ENCODE results near the gene ST3GAL2. TPM values are rescaled to one million over a fixed set of nuclear protein-coding genes. Genes with fewer than 3 reads are reported as not detected.
A peak's percentile ranks its signal among the peaks of the same experiment; 100 is the strongest.
"Not testable (repeated sequence)": the region's sequence is repeated elsewhere in the genome, so short reads cannot be mapped to it uniquely, and the experiment has no call there.

The ST3GAL2 gene
- total and polyA plus RNA-seq, 5 donors from 2014 or later, result 10.5 to 22.1 (median 17.3) TPM

DNA sequence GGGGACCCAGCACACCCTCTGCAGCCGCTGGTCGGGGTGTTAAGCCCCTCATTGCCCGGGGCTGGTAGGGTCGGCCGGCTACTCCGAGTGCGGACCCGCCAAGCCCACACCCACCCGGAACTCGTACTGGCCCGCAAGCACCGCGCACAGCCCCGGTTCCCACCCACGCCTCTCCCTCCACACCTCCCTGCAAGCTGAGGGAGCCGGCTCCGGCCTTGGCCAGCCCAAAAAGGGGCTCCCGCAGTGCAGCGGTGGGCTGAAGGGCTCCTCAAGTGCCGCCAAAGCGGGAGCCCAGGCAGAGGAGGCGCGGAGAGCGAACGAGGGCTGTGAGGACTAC lies 12.1 kb upstream of the ST3GAL2 start:
- H3K4me1 ChIP-seq (ENCODE audit: control insufficient read depth, insufficient read depth, low read length, poor library complexity, severe bottlenecking), result peaks cover 17% of the 10 kb centered on the region
- not testable (repeated sequence) for H3K27me3 ChIP-seq (ENCODE audit: control insufficient read depth, insufficient read depth, low read length); H3K36me3 Mint-ChIP-seq; H3K4me3 Mint-ChIP-seq; H3K9me3 ChIP-seq (ENCODE audit: control insufficient read depth in 2 of 2, low read length in 2 of 2); H3K27me3 Mint-ChIP-seq; ATAC-seq (ENCODE audit: low read depth in 2 of 2); H3K36me3 ChIP-seq (ENCODE audit: control insufficient read depth, insufficient read depth, low read length); H3K27ac Mint-ChIP-seq; H3K27ac ChIP-seq (ENCODE audit: insufficient read depth, low read length, poor library complexity, severe bottlenecking); H3K9me3 Mint-ChIP-seq; H3K4me3 ChIP-seq (ENCODE audit: low read depth, low read length); DNase-seq
- H3K4me1 Mint-ChIP-seq, result peaks cover 10 to 33% (median 19%) of the 10 kb centered on the region in 4 donors

DNA sequence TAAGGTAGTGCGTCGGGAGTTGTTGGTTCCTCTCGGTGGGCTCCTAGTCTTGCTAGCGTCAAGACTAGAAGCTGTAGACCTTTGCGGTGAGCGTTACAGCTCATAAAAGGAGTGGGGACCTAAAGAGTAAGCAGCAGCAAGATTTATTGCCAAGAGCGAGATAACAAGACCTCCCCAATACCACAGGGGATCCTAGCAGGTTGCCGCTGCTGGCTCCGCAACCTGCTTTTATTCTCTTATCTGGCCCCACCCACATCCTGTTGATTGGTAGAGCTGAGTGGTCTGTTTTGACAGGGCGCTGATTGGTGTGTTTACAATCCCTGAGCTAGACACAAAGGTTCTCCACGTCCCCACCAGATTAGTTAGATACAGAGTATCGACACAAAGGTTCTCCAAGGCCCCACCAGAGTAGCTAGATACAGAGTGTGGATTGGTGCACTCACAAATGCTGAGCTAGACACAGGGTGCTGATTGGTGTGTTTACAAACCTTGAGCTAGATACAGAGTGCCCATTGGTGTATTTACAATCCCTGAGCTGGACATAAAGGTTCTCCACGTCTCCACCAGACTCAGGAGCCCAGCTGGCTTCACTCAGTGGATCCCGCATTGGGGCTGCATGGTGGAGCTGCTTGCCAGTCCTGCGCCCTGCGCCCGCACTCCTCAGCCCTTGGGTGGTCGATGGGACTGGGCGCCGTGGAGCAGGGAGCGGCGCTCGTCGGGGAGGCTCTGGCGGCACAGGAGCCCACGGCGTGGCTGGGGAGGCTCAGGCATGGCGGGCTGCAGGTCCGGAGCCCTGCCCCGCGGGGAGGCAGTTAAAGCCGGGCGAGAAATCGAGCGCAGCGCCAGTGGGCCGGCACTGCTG lies 11.5 kb upstream of the ST3GAL2 start:
- H3K9me3 ChIP-seq (ENCODE audit: control insufficient read depth in 2 of 2, low read length in 2 of 2); DNase-seq; H3K9me3 Mint-ChIP-seq; H3K27me3 Mint-ChIP-seq; H3K27ac Mint-ChIP-seq; H3K27me3 ChIP-seq (ENCODE audit: control insufficient read depth, insufficient read depth, low read length); H3K27ac ChIP-seq (ENCODE audit: insufficient read depth, low read length, poor library complexity, severe bottlenecking); H3K36me3 Mint-ChIP-seq; H3K4me3 ChIP-seq (ENCODE audit: low read depth, low read length); H3K36me3 ChIP-seq (ENCODE audit: control insufficient read depth, insufficient read depth, low read length); ATAC-seq (ENCODE audit: low read depth in 2 of 2): not testable (repeated sequence)
- Mint-ChIP-seq H3K4me3 (peak overlapping the region in 1 of 4 donors; percentile 56), H3K4me1 (peaks cover 10 to 27% (median 17%) of the 10 kb centered on the region in 4 donors)
- peaks cover 13% of the 10 kb centered on the region for H3K4me1 ChIP-seq (ENCODE audit: control insufficient read depth, insufficient read depth, low read length, poor library complexity, severe bottlenecking)

DNA sequence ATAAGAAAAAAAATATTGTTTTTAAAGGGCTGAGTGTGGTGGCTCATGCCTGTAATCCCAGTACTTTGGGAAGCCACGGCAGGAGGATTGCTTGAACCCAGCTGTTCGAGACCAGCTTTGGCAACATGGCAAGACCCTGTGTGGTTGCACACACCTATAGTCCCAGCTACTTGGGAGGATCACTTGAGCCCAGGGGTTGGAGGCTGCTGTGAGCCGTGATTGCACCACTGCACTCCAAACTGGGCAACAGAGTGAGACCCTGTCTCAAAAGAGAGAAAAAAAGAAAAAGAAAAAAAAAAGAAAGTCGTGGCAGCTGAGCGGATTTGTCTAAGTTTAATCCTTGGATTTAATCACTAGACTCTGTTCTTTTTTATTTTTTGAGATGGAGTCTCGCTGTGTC lies 9.2 kb upstream of the ST3GAL2 start:
- no peak for ATAC-seq (ENCODE audit: low read depth in 2 of 2)
- no peaks in the 10 kb centered on the region for H3K9me3 Mint-ChIP-seq
- H3K4me1 Mint-ChIP-seq, result peaks cover 5 to 14% (median 10%) of the 10 kb centered on the region in 4 donors
- no peak overlapping the region for H3K27ac ChIP-seq (ENCODE audit: insufficient read depth, low read length, poor library complexity, severe bottlenecking)
- H3K4me1 ChIP-seq (ENCODE audit: control insufficient read depth, insufficient read depth, low read length, poor library complexity, severe bottlenecking), result no peaks in the 10 kb centered on the region
- no peaks in the 10 kb centered on the region for H3K27me3 ChIP-seq (ENCODE audit: control insufficient read depth, insufficient read depth, low read length)
- no peaks in the 10 kb centered on the region for H3K9me3 ChIP-seq (ENCODE audit: control insufficient read depth in 2 of 2, low read length in 2 of 2)
- no peak overlapping the region for H3K4me3 Mint-ChIP-seq
- no peaks in the 10 kb centered on the region for H3K36me3 Mint-ChIP-seq
- no peak overlapping the region for H3K27ac Mint-ChIP-seq
- no peak overlapping the region for H3K4me3 ChIP-seq (ENCODE audit: low read depth, low read length)
- H3K36me3 ChIP-seq (ENCODE audit: control insufficient read depth, insufficient read depth, low read length), result no peaks in the 10 kb centered on the region
- H3K27me3 Mint-ChIP-seq, result peaks cover 4% of the 10 kb centered on the region
- DNase-seq, result no peak

DNA sequence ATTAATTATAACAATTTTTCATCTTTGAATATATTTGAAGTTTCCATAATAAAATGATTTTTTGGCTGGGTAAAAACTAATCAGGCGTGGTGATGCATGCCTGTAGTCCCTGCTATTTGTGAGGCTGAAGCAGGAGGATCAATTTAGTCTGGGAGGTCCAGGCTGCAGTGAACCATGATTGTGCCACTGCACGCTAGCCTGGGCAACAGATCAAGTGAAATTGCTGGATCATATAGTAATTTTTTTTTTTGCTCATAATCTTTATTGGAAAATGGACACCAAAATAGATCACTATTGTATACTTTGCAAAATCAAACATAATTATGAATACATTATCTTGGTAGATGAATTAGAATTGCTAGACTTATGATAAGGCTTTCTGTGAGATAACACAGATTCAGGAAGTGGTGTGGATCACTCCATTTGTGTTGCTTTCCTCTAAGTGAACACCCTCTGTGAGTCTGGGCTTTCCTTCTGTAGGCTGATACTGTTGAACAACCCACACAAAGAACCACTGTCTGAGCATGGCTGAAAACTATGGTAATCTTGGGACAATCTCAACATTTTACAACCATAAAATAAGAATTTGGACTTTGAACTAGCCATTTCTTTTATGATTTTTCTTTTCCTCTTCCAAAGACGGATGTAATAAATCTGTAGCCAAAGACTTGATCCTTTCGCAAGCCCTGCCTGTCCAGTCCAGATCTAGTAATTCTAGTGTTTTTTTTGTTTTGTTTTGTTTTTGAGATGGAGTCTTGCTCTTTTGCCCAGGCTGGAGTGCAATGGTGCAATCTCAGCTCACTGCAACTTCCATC lies 5.6 kb upstream of the ST3GAL2 start:
- no peak overlapping the region for H3K27ac Mint-ChIP-seq
- peaks cover 0 to 8% (median under 1%) of the 10 kb centered on the region in 4 donors for H3K4me1 Mint-ChIP-seq
- H3K36me3 ChIP-seq (ENCODE audit: control insufficient read depth, insufficient read depth, low read length), result no peaks in the 10 kb centered on the region
- H3K36me3 Mint-ChIP-seq, result no peaks in the 10 kb centered on the region
- H3K27me3 Mint-ChIP-seq, result peaks cover 4% of the 10 kb centered on the region
- H3K27me3 ChIP-seq (ENCODE audit: control insufficient read depth, insufficient read depth, low read length), result no peaks in the 10 kb centered on the region
- no peak overlapping the region for H3K4me3 ChIP-seq (ENCODE audit: low read depth, low read length)
- ATAC-seq (ENCODE audit: low read depth in 2 of 2) (no peak), DNase-seq (no peak)
- peaks cover 5% of the 10 kb centered on the region for H3K4me1 ChIP-seq (ENCODE audit: control insufficient read depth, insufficient read depth, low read length, poor library complexity, severe bottlenecking)
- no peak overlapping the region for H3K27ac ChIP-seq (ENCODE audit: insufficient read depth, low read length, poor library complexity, severe bottlenecking)
- H3K9me3 Mint-ChIP-seq, result no peaks in the 10 kb centered on the region
- no peaks in the 10 kb centered on the region for H3K9me3 ChIP-seq (ENCODE audit: control insufficient read depth in 2 of 2, low read length in 2 of 2)
- peak overlapping the region in 1 of 4 donors; percentile 2 for H3K4me3 Mint-ChIP-seq

DNA sequence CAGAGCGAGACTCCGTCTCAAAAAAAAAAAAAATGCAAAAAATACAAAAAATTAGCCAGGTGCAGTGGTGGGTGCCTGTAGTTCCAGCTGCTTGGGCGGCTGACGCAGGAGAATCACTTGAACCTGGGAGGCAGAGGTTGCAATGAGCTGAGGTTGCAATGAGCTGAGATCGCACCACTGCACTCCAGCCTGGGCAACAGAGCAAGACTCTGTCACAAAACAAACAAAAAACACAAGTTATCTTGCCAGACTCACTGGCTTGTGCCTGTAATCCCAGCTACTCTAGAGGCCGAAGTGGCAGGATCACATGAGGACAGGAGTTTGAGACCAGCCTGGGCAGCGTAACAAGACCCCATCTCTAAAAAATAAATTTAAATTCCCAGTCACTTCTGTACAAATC lies 3.4 kb upstream of the ST3GAL2 start:
- no peaks in the 10 kb centered on the region for H3K36me3 ChIP-seq (ENCODE audit: control insufficient read depth, insufficient read depth, low read length)
- ATAC-seq (ENCODE audit: low read depth in 2 of 2) (no peak), DNase-seq (no peak)
- Mint-ChIP-seq H3K27ac (no peak overlapping the region), H3K4me3 (no peak overlapping the region), H3K9me3 (peaks cover 0 to 2% (median 0%) of the 10 kb centered on the region in 7 donors), H3K36me3 (no peaks in the 10 kb centered on the region), H3K4me1 (peaks cover 0 to 20% (median 11%) of the 10 kb centered on the region in 4 donors), H3K27me3 (peaks cover 4% of the 10 kb centered on the region)
- no peak overlapping the region for H3K4me3 ChIP-seq (ENCODE audit: low read depth, low read length)
- H3K27me3 ChIP-seq (ENCODE audit: control insufficient read depth, insufficient read depth, low read length), result no peaks in the 10 kb centered on the region
- peaks cover 18% of the 10 kb centered on the region for H3K4me1 ChIP-seq (ENCODE audit: control insufficient read depth, insufficient read depth, low read length, poor library complexity, severe bottlenecking)
- H3K9me3 ChIP-seq (ENCODE audit: control insufficient read depth in 2 of 2, low read length in 2 of 2), result no peaks in the 10 kb centered on the region
- no peak overlapping the region for H3K27ac ChIP-seq (ENCODE audit: insufficient read depth, low read length, poor library complexity, severe bottlenecking)

DNA sequence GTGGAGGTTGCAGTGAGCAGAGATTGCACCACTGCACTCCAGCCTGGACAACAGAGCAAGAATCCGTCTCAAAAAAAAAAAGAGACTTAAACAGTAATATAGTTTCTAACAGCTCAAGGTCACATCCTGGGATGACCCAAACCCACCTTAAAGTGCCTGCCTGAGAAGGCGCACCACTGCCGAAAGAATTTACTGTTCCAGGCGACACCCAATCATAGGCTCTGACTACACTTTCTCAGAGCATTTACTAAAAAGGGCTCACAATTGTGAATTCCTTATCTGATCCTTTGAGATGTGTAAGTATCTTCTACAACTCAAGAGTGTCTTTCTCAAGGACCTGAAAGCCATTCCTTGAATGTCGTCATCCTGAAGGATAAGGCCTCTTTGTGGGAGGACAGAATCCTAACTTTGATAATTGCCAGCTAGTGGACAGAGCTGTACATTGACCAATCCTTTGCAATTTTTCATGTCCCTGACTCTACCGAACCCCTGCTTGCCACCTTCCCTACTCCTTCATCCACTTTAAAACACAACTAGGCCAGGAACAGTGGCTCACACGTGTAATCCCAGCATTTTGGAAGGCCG lies 2.6 kb upstream of the ST3GAL2 start:
- peak overlapping the region in 2 of 3 donors; percentile 31 to 56 for H3K27ac Mint-ChIP-seq
- ATAC-seq (ENCODE audit: low read depth in 2 of 2) (no peak), DNase-seq (no peak)
- peaks cover under 1% of the 10 kb centered on the region for H3K36me3 Mint-ChIP-seq
- H3K27me3 ChIP-seq (ENCODE audit: control insufficient read depth, insufficient read depth, low read length), result no peaks in the 10 kb centered on the region
- no peak overlapping the region for H3K27ac ChIP-seq (ENCODE audit: insufficient read depth, low read length, poor library complexity, severe bottlenecking)
- peak overlapping the region; percentile 53 to 81 (median 74) for H3K4me3 Mint-ChIP-seq
- no peaks in the 10 kb centered on the region for H3K9me3 ChIP-seq (ENCODE audit: control insufficient read depth in 2 of 2, low read length in 2 of 2)
- H3K36me3 ChIP-seq (ENCODE audit: control insufficient read depth, insufficient read depth, low read length), result no peaks in the 10 kb centered on the region
- peaks cover 0 to 2% (median 0%) of the 10 kb centered on the region in 7 donors for H3K9me3 Mint-ChIP-seq
- peaks cover 4% of the 10 kb centered on the region for H3K27me3 Mint-ChIP-seq
- H3K4me3 ChIP-seq (ENCODE audit: low read depth, low read length), result no peak overlapping the region
- peaks cover 26% of the 10 kb centered on the region for H3K4me1 ChIP-seq (ENCODE audit: control insufficient read depth, insufficient read depth, low read length, poor library complexity, severe bottlenecking)
- peaks cover 1 to 28% (median 17%) of the 10 kb centered on the region in 4 donors for H3K4me1 Mint-ChIP-seq

DNA sequence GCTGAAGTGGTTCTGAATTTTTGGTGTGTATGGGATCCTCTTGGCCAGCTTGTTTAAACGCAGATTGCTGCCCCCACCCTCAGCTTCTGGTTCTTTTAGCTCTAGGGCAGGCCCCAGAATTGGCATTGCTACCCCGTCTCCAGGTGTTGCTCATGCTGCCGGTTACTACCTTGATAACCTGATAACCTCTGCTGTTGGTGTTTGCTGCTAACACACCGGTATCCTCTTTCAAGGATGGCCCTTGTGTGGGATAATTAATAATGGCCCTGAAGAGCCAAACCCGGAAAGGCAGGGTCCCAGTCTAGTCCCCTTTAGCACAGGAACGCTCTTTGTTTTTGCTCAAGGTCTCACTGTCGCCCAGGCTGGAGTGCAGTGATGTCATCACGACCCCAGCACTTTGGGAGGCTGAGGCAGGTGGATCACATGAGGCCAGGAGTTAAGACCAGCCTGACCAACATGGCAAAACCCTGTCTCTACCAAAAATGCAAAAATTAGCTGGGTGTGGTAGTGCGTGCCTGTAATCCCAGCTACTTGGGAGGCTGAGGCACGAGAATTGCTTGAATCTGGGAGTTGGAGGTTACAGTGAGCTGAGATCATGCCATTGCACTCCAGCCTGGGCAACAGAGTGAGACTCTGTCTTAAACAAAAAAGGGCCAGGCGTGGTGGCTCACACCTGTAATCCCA lies 1.3 kb upstream of the ST3GAL2 start:
- Mint-ChIP-seq H3K27ac (peak overlapping the region in 2 of 3 donors; percentile 54 to 96), H3K36me3 (peaks cover 3% of the 10 kb centered on the region), H3K4me3 (peak overlapping the region; percentile 92 to 99 (median 97)), H3K4me1 (peaks cover 4 to 37% (median 21%) of the 10 kb centered on the region in 4 donors), H3K9me3 (peaks cover 0 to 2% (median 0%) of the 10 kb centered on the region in 7 donors), H3K27me3 (peaks cover 4% of the 10 kb centered on the region)
- DNase-seq (no peak), ATAC-seq (ENCODE audit: low read depth in 2 of 2) (no peak)
- Histone ChIP-seq H3K27ac (ENCODE audit: insufficient read depth, low read length, poor library complexity, severe bottlenecking) (no peak overlapping the region), H3K4me1 (ENCODE audit: control insufficient read depth, insufficient read depth, low read length, poor library complexity, severe bottlenecking) (peaks cover 29% of the 10 kb centered on the region), H3K27me3 (ENCODE audit: control insufficient read depth, insufficient read depth, low read length) (no peaks in the 10 kb centered on the region), H3K4me3 (ENCODE audit: low read depth, low read length) (peak overlapping the region; percentile 67), H3K36me3 (ENCODE audit: control insufficient read depth, insufficient read depth, low read length) (no peaks in the 10 kb centered on the region), H3K9me3 (ENCODE audit: control insufficient read depth in 2 of 2, low read length in 2 of 2) (no peaks in the 10 kb centered on the region)
